DND-41 (cell line): ENCODE results near the gene KRT84.
A peak's percentile ranks its signal among the peaks of the same experiment; 100 is the strongest.

Experiments
- ATAC-seq: fragments of 200-7000 bp; cut with Tn5 transposase; 3 replicates; pipeline ENCODE4 v1.9.1; 2021; ENCODE audit warnings: low read depth; ENCODE audit not compliant: insufficient read depth
- DNase-seq: peaks from one replicate; pipeline ENCODE4 v3.0.0-alpha.2; 2020
- H2AFZ ChIP-seq: 2 replicates; pipeline ENCODE4 v1.6.0; 2012; ENCODE audit warnings: low read depth, low read length
- H3K27ac ChIP-seq: 2 replicates; pipeline ENCODE4 v1.5.1; 2012; ENCODE audit warnings: low read length, inconsistent platforms
- H3K27me3 ChIP-seq: fragments of 200-600 bp; sonication (generic); 2 replicates; pipeline ENCODE4 v1.6.0; 2012; ENCODE audit warnings: low read length, mild to moderate bottlenecking, inconsistent platforms; ENCODE audit not compliant: insufficient read depth, poor library complexity
- H3K36me3 ChIP-seq: 2 replicates; pipeline ENCODE4 v1.5.1; 2012; ENCODE audit warnings: low read length, inconsistent platforms; ENCODE audit not compliant: insufficient read depth
- H3K4me1 ChIP-seq: 2 replicates; pipeline ENCODE4 v1.5.1; 2012; ENCODE audit warnings: mild to moderate bottlenecking, low read length; ENCODE audit not compliant: insufficient read depth
- H3K4me2 ChIP-seq: 2 replicates; pipeline ENCODE4 v1.6.0; 2012; ENCODE audit warnings: mild to moderate bottlenecking, moderate library complexity, low read length, inconsistent platforms; ENCODE audit not compliant: insufficient read depth
- H3K4me3 ChIP-seq, 2 experiments: fragments of 200-600 bp in 1 of 2; shearing (Covaris generic) in 1 of 2; 2 replicates each; pipeline ENCODE4 v1.5.1; 2012 to 2016; ENCODE audit warnings: inconsistent platforms in 2 of 2, low read length in 2 of 2, mild to moderate bottlenecking in 2 of 2, low read depth in 1 of 2, moderate library complexity in 1 of 2
- H3K79me2 ChIP-seq: 2 replicates; pipeline ENCODE4 v1.6.0; 2012; ENCODE audit warnings: low read length, inconsistent platforms; ENCODE audit not compliant: insufficient read depth
- H3K9ac ChIP-seq: 2 replicates; pipeline ENCODE4 v1.6.0; 2012; ENCODE audit warnings: low read depth, mild to moderate bottlenecking, inconsistent platforms, low read length, moderate library complexity
- H3K9me3 ChIP-seq: 2 replicates; pipeline ENCODE4 v1.5.1; 2012; ENCODE audit warnings: low read length, moderate library complexity, mild to moderate bottlenecking, inconsistent platforms; ENCODE audit not compliant: insufficient read depth, severe bottlenecking
- H4K20me1 ChIP-seq: 2 replicates; pipeline ENCODE4 v1.6.0; 2012; ENCODE audit warnings: low read length; ENCODE audit not compliant: insufficient read depth
- EZH2 ChIP-seq: IDR thresholded peaks from 3 replicates; pipeline ENCODE4 v1.6.1; 2012; ENCODE audit warnings: borderline replicate concordance, low read depth, mild to moderate bottlenecking, moderate library complexity, low read length, inconsistent platforms; ENCODE audit not compliant: severe bottlenecking
- TF ChIP-seq, protein P1 (sequence below): IDR thresholded peaks from 2 replicates; pipeline ENCODE4 v1.5.1; 2012; ENCODE audit warnings: borderline replicate concordance, low read length, moderate library complexity, mild to moderate bottlenecking; ENCODE audit not compliant: poor library complexity, severe bottlenecking; ENCODE audit errors: extremely low read depth

The KRT84 gene

DNA sequence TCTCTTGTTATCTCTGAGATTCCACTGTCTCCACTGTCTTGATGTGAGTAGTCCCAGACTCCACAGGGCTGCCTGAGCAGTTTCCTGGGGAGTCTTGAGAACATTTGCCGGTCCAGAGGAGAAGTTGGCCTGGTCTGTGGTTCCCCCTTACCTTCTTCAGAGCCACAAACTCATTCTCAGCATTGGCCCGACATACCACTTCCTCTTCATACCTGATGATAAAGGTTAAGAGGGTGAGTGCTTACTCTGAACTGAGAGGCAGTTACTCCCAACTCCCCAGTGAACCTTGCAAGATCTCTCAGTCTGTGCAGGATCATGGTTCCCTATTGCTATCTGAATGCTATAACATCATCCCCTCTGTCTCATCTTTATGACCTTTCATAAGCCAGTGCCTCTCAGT, 2.6 kb downstream of the KRT84 start:
- Histone ChIP-seq H3K79me2 (no peaks in the 10 kb centered on the region), H3K4me1 (no peaks in the 10 kb centered on the region), H3K27me3 (peaks cover 28% of the 10 kb centered on the region), H3K36me3 (no peaks in the 10 kb centered on the region), H2AFZ (no peak overlapping the region), H3K4me2 (no peak overlapping the region), H3K9ac (no peak overlapping the region), H3K27ac (no peak overlapping the region), H4K20me1 (no peaks in the 10 kb centered on the region), H3K9me3 (no peaks in the 10 kb centered on the region), H3K4me3 (no peak overlapping the region)
- ATAC-seq (no peak), DNase-seq (no peak)
- TF ChIP-seq, protein P1, sequence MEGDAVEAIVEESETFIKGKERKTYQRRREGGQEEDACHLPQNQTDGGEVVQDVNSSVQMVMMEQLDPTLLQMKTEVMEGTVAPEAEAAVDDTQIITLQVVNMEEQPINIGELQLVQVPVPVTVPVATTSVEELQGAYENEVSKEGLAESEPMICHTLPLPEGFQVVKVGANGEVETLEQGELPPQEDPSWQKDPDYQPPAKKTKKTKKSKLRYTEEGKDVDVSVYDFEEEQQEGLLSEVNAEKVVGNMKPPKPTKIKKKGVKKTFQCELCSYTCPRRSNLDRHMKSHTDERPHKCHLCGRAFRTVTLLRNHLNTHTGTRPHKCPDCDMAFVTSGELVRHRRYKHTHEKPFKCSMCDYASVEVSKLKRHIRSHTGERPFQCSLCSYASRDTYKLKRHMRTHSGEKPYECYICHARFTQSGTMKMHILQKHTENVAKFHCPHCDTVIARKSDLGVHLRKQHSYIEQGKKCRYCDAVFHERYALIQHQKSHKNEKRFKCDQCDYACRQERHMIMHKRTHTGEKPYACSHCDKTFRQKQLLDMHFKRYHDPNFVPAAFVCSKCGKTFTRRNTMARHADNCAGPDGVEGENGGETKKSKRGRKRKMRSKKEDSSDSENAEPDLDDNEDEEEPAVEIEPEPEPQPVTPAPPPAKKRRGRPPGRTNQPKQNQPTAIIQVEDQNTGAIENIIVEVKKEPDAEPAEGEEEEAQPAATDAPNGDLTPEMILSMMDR: no peak
- TF ChIP-seq EZH2: no peak

DNA sequence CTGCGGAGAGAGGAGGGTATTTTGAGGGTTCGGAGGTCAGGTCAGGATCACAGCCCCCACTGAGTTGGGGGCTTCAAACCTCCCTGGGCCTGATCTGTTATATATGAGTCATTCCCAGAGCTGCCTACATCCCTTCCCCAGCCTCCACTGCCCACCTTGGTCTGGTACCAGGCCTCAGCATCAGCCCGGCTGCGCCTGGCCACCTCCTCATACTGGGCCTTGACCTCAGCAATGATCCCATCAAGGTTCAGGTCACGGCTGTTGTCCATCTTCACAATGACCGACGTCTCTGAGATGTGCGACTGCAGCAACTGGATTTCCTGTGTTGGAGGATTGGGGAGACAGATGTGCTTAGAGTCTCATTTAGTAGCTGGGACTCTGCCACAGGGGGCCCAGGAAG, 4.2 kb downstream of the KRT84 start:
- Histone ChIP-seq H3K9ac (no peak overlapping the region), H3K4me2 (no peak overlapping the region), H3K27me3 (peaks cover 28% of the 10 kb centered on the region), H3K27ac (no peak overlapping the region), H3K9me3 (no peaks in the 10 kb centered on the region), H3K36me3 (no peaks in the 10 kb centered on the region), H4K20me1 (peaks cover under 1% of the 10 kb centered on the region; the same call in 1 of the 2 replicates), H3K4me1 (no peaks in the 10 kb centered on the region), H2AFZ (no peak overlapping the region), H3K79me2 (no peaks in the 10 kb centered on the region), H3K4me3 (no peak overlapping the region)
- ATAC-seq (no peak), DNase-seq (no peak)
- TF ChIP-seq EZH2: no peak
- TF ChIP-seq, protein P1: no peak

DNA sequence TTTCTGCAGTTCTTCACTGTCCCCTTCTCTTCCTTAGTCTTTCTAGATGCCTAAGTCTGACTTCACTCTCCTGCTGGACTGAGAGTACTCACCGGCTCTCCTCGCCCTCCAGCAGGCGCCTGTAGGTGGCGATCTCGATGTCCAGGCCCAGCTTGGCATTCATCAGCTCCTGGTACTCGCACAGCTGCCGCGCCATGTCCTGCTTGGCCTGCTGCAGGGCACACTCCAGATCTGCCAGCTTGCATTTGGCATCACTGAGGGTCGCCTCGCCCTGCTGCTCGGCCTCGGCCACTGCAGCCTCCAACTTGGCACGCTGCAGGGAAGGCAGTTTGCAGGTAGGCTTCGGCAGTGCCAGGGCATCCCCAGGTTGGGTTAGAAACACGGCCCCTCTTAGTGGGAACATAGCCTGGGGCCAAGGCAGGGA, 5.2 kb downstream of the KRT84 start:
- ATAC-seq (no peak), DNase-seq (peak; percentile 18)
- peaks cover 28% of the 10 kb centered on the region for H3K27me3 ChIP-seq
- no peaks in the 10 kb centered on the region for H3K4me1 ChIP-seq
- no peak overlapping the region for H3K4me2 ChIP-seq
- TF ChIP-seq, protein P1: peak; percentile 56
- TF ChIP-seq EZH2: no peak
- H3K79me2 ChIP-seq: no peaks in the 10 kb centered on the region
- H3K36me3 ChIP-seq: no peaks in the 10 kb centered on the region
- H3K9me3 ChIP-seq: no peaks in the 10 kb centered on the region
- no peak overlapping the region for H3K27ac ChIP-seq
- peaks cover 4% of the 10 kb centered on the region for H4K20me1 ChIP-seq
- no peak overlapping the region for H3K9ac ChIP-seq
- H3K4me3 ChIP-seq: no peak overlapping the region
- H2AFZ ChIP-seq: no peak overlapping the region

DNA sequence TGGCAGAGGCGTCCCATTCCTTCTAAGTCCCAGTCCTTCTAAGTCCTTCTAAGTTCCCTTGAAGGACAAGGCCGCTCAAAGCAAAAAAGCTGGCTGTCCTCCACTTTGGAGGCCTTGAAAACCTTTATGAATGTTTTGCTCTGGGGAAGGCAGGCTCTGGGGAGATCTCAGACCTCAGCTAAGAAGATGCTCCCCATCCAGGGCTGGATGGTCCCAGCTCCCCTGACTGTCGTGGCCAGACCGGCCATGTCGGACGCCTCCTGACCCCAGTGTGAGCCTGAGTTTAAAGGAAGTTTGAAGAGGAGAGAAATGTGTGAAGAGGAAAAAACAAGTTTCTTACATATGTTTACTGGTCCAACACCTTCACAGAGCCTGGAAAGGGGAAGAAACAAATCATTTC, 5.9 kb downstream of the KRT84 start:
- Histone ChIP-seq H4K20me1 (peaks cover 4% of the 10 kb centered on the region), H3K9me3 (no peaks in the 10 kb centered on the region), H3K4me1 (no peaks in the 10 kb centered on the region), H3K27me3 (peaks cover 24% of the 10 kb centered on the region), H3K4me2 (no peak overlapping the region), H3K27ac (no peak overlapping the region), H3K4me3 (no peak overlapping the region), H3K79me2 (no peaks in the 10 kb centered on the region), H3K36me3 (no peaks in the 10 kb centered on the region), H3K9ac (no peak overlapping the region), H2AFZ (no peak overlapping the region)
- no peak for DNase-seq
- no peak for ATAC-seq
- TF ChIP-seq EZH2: no peak
- TF ChIP-seq, protein P1: no peak
